ENCODE results near the gene LRG1.
"Not testable (repeated sequence)": the region's sequence is repeated elsewhere in the genome, so short reads cannot be mapped to it uniquely, and the experiment has no call there.

Gene LRG1

DNA sequence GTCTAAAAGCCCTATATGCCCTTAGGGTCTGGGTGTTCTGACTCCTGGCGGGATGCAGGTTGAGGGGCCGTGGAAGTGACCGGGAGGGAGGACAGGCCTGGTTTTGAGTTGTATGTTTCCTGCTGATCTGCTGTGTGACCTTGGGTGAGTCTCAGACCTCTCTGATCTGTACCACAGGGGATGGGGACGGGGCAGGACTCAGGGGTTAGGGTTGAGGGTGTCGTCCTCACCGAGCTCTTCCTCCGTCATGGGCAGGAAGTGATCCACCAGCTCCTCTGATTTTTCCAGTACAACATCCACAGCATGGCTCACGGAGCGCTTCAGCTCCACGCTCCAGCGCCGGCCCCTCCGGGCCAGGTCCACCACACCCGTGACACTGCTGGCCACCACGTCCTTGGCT lies 11.0 kb downstream of the LRG1 start:
- no peak overlapping the region for H3K27ac ChIP-seq
- TF ChIP-seq ZFX (IDR thresholded peaks at IDR 0.05; ENCODE audit: borderline replicate concordance) = no peak
- TF ChIP-seq, protein P1, sequence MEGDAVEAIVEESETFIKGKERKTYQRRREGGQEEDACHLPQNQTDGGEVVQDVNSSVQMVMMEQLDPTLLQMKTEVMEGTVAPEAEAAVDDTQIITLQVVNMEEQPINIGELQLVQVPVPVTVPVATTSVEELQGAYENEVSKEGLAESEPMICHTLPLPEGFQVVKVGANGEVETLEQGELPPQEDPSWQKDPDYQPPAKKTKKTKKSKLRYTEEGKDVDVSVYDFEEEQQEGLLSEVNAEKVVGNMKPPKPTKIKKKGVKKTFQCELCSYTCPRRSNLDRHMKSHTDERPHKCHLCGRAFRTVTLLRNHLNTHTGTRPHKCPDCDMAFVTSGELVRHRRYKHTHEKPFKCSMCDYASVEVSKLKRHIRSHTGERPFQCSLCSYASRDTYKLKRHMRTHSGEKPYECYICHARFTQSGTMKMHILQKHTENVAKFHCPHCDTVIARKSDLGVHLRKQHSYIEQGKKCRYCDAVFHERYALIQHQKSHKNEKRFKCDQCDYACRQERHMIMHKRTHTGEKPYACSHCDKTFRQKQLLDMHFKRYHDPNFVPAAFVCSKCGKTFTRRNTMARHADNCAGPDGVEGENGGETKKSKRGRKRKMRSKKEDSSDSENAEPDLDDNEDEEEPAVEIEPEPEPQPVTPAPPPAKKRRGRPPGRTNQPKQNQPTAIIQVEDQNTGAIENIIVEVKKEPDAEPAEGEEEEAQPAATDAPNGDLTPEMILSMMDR (IDR thresholded peaks at IDR 0.05) = no peak

DNA sequence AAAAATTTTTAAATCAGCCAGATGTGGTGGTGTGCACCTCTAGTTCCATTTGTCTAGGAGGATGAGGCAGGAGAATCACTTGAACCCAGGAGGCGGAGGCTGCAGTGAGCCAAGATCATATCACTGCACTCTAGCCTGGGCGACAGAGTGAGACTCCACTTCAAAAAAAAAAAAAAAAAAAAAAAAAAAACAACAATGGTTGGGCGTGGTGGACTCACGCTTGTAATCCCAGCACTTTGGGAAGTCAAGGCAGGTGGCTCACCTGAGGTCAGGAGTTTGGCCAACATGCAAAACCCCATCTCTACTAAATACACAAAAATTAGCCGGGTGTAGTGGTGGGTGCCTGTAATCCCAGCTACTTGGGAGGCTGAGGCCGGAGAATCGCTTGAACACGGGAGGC lies 12.5 kb downstream of the LRG1 start:
- H3K27ac ChIP-seq = not testable (repeated sequence)

DNA sequence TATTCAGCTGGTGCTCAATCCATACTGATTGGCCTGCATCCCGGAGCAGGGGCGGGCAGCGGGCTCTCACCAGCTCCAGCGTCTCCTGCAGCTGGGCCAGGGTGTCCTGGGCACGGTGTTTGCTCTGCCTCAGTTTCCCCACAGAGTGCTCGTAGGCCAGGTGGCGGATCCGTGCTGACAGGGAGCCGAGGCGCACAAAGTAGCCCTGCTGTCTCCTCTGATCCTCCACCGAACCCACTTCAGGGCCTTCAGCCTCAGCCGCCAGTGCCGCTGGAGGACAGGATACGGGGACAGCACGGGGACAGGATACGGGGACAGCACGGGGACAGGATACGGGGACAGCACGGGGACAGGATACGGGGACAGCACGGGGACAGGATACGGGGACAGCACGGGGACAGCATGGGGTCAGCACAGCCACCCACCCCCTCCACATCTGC lies 14.3 kb downstream of the LRG1 start:
- TF ChIP-seq, protein P1 (IDR thresholded peaks at IDR 0.05) = no peak
- no peak for TF ChIP-seq ZFX (IDR thresholded peaks at IDR 0.05; ENCODE audit: borderline replicate concordance)

DNA sequence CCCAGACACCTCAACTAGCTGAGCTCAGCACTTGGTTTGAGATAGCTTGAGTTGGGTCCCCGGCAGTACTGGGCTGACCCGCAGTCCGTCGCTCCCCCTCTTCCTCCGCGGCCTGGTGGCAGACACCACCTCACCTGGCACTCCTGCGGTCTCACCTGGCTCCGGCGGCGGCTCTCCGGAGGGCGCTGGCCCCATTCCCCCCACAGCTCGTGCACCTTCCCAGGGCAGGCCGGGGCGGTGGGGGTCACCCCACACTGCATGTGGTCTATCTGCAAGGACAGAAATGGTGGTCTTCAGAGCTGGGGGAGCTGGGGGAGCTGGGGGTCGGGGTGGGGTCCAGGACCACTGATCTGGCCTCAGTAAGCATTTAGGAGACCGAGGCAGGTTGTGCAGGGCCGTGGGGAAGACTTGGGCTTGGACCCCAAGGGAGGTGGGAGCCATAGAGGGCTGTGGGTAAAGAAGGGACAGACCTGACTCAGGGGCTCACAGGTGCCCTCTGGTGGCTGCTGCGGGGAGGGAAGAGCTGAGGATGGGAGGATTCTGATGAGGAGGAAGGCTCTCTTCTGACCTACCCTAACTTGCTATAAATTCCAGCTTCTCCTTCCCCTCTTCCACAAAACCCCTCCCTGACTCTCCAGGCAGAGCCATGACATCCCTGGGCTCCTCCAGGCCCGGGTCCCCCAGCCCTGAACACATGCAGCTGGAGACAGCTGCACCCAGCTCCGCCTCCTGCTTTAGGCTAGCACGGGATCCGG lies 14.9 kb downstream of the LRG1 start:
- TF ChIP-seq ZFX (IDR thresholded peaks at IDR 0.05; ENCODE audit: borderline replicate concordance) = no peak
- TF ChIP-seq, protein P1 (IDR thresholded peaks at IDR 0.05) = peak; percentile 89
- no peak overlapping the region for H3K27ac ChIP-seq

More for the DNA sequence above, 14.3 kb downstream of the LRG1 start:
- H3K27ac ChIP-seq = no peak overlapping the region

DNA sequence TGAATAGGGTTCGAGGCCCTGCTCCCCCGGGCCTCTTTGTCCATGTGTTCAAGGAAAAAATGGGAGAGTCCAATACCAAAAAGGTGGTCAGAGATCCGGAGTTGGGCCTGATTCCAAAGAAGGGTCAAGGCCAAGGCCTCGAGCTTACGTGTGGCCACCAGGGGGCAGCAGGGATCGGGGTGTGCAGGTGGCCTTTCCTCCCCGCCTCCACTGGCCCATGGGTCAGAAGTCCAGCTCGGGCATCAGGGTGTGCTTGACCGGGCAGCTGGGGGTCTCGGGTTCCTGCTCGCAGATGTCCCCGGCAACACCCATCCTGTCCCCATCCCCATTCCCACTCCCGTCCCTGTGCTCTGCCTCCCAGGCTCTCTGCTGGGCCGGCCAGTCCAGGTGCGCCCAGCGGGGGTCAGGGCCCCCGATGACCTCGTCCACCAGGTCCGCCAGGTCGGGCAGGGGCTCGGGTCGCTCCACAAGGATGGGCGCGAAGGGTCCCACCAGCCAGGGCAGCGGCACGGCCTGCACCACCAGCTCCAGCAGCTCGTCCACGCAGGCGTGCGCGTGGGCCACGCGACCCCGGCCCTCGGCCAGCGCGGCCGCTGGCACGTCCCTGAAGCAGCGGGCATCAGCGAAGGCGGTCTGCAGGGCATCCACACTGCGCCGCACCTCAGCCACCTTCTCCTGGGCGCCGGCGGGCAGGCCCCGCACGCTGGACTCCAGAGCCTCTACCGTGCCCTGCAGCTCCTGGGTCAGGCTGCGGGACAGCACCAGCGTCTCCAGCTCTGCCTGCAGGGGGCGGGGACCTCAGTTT lies 16.3 kb downstream of the LRG1 start:
- no peak overlapping the region for H3K27ac ChIP-seq
- no peak for TF ChIP-seq ZFX (IDR thresholded peaks at IDR 0.05; ENCODE audit: borderline replicate concordance)
- TF ChIP-seq, protein P1 (IDR thresholded peaks at IDR 0.05) = peak; percentile 91

DNA sequence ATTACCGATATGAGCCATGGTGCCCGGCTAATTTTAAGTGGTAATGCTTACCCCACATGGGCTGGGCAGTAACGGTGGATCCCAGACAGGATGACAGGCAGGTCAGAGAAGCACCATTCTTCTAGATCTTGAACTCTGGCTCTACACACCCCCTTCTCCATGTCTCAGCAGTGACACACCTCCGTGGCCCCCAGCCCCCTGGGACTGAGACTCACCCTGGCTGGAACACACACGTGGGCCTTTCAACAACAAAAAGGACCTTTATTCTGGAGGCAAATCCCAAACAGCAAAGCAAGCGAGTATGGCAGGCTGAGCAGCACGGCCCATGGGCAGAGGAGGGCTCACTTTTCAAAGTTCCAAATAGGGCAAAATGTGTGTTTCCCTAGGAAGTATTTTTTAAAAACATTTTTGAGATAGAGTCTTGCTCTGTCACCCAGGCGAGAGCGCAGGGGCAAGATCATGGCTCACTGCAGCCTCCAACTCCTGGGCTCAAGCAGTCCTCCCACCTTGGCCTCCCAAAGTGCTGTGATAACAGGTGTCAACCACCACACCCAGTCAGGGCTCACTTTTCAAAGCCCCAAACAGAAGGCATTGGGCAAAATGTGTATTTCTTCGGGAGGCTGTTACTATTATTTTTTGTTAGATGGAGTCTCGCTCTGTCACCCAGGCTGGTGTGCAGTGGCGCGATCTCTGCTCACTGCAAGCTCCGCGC lies 17.4 kb downstream of the LRG1 start:
- TF ChIP-seq ZFX (IDR thresholded peaks at IDR 0.05; ENCODE audit: borderline replicate concordance) = no peak
- TF ChIP-seq, protein P1 (IDR thresholded peaks at IDR 0.05) = no peak
- no peak overlapping the region for H3K27ac ChIP-seq

DNA sequence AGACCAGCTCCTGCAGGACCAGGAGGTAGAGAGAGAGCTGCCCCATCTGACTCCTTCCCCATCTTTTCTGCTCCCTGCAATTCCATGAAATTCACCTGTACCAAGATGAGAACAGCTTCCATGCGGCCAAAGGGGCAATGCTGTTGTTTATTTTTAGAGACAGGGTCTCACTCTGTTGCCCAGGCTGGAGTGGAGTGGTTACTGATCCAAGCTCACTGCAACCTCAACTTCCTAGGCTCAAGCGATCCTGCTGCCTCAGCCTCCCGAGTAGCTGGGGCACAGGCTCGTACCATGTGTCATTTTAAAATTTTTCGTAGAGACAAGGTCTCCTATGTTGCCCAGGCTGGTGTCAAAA lies 18.0 kb downstream of the LRG1 start:
- H3K27ac ChIP-seq = no peak overlapping the region

More for the DNA sequence above, 18.0 kb downstream of the LRG1 start:
- no peak for TF ChIP-seq ZFX (IDR thresholded peaks at IDR 0.05; ENCODE audit: borderline replicate concordance)
- TF ChIP-seq, protein P1 (IDR thresholded peaks at IDR 0.05) = no peak
